A549 (cell line): Measurements from ENCODE around the gene PRRX2. TPM values are rescaled to one million over a fixed set of nuclear protein-coding genes. Genes with fewer than 3 reads are reported as not detected.
A peak's percentile ranks its signal among the peaks of the same experiment; 100 is the strongest.

Source experiments
- CBX2 ChIP-seq: fragments of 200-600 bp; sonication (generic); IDR thresholded peaks from 2 replicates; pipeline ENCODE4 v1.6.1; 2016; ENCODE audit warnings: low read depth, mild to moderate bottlenecking, borderline replicate concordance
- CBX8 ChIP-seq: fragments of 200-600 bp; sonication (generic); IDR thresholded peaks from 2 replicates; pipeline ENCODE4 v1.6.1; 2016
- CEBPB ChIP-seq, 2 experiments: fragments of >200 bp in 1 of 2; sonication (Bioruptor Twin) in 1 of 2; formaldehyde crosslinking in 1 of 2; IDR thresholded peaks; 2 replicates each; pipeline ENCODE4 v1.6.1; 2012 to 2016
- CHD2 ChIP-seq: fragments of 150-350 bp; IDR thresholded peaks from 2 replicates; pipeline ENCODE4 v1.6.1; 2014; ENCODE audit warnings: low read length; ENCODE audit not compliant: partially characterized antibody
- CHD4 ChIP-seq: fragments of 200-600 bp; sonication (generic); IDR thresholded peaks from 2 replicates; pipeline ENCODE4 v1.6.1; 2016; ENCODE audit warnings: antibody characterized with exemption, mild to moderate bottlenecking, borderline replicate concordance
- EHMT2 ChIP-seq: fragments of 200-600 bp; sonication (generic); IDR thresholded peaks from 2 replicates; pipeline ENCODE4 v1.6.1; 2016; ENCODE audit warnings: antibody characterized with exemption, low read depth, mild to moderate bottlenecking, moderate library complexity
- EP300 ChIP-seq, 2 experiments: fragments of >200 bp; sonication (Bioruptor Twin); formaldehyde crosslinking; IDR thresholded peaks; 2 replicates in 1 of 2; 3 replicates in 1 of 2; pipeline ENCODE4 v1.6.1; 2016 to 2017
- ESRRA ChIP-seq: fragments of 150-350 bp; IDR thresholded peaks from 2 replicates; pipeline ENCODE4 v1.6.1; 2014; ENCODE audit warnings: mild to moderate bottlenecking, low read length, borderline replicate concordance
- FOSL2 ChIP-seq, 2 experiments: fragments of 450-650 bp in 1 of 2; fragments of >200 bp in 1 of 2; sonication (Bioruptor Twin) in 1 of 2; formaldehyde crosslinking; IDR thresholded peaks; 2 replicates each; pipeline versions ENCODE4 v1.5.0 to v1.6.1; 2016 to 2020; ENCODE audit warnings: mild to moderate bottlenecking in 1 of 2, moderate library complexity in 1 of 2
- HOXB5 ChIP-seq: fragments of 250-450 bp; sonication (Bioruptor Pico); IDR thresholded peaks from 2 replicates; pipeline ENCODE4 v1.5.0; 2020; ENCODE audit warnings: mild to moderate bottlenecking, moderate library complexity
- JUNB ChIP-seq: fragments of >200 bp; sonication (Bioruptor Twin); formaldehyde crosslinking; IDR thresholded peaks from 2 replicates; pipeline ENCODE4 v1.6.1; 2016
- KDM1A ChIP-seq: fragments of 200-600 bp; sonication (generic); IDR thresholded peaks from 2 replicates; pipeline ENCODE4 v1.6.1; 2016; ENCODE audit warnings: low read depth, mild to moderate bottlenecking
- KDM5A ChIP-seq: fragments of 200-600 bp; sonication (generic); IDR thresholded peaks from 2 replicates; pipeline ENCODE4 v1.6.1; 2016; ENCODE audit warnings: antibody characterized with exemption, mild to moderate bottlenecking
- MAFK ChIP-seq: fragments of 450-650 bp; IDR thresholded peaks from 2 replicates; pipeline ENCODE4 v1.6.1; 2014; ENCODE audit not compliant: partially characterized antibody
- NFE2L2 ChIP-seq: fragments of 150-350 bp; conservative IDR thresholded peaks from 2 replicates; pipeline ENCODE4 v1.6.1; 2014; ENCODE audit warnings: low read length
- POLR2A ChIP-seq: IDR thresholded peaks from 2 replicates; pipeline ENCODE4 v1.6.1; 2012; ENCODE audit warnings: mild to moderate bottlenecking, low read length
- POLR2AphosphoS2 ChIP-seq: conservative IDR thresholded peaks from 2 replicates; pipeline ENCODE4 v1.6.1; 2012; ENCODE audit warnings: low read length, improper control_type of control experiment, inconsistent platforms
- REST ChIP-seq: fragments of 200-600 bp; sonication (generic); IDR thresholded peaks from 2 replicates; pipeline ENCODE4 v1.6.1; 2016; ENCODE audit warnings: antibody characterized with exemption, mild to moderate bottlenecking, moderate library complexity
- RNF2 ChIP-seq: fragments of 200-600 bp; sonication (generic); IDR thresholded peaks from 2 replicates; pipeline ENCODE4 v1.6.1; 2016; ENCODE audit warnings: low read depth, mild to moderate bottlenecking, antibody characterized with exemption, moderate library complexity, borderline replicate concordance
- ZC3H11A ChIP-seq: fragments of 450-650 bp; IDR thresholded peaks from 2 replicates; pipeline ENCODE4 v1.6.1; 2014; ENCODE audit warnings: antibody characterized with exemption, mild to moderate bottlenecking
- ZNF302 ChIP-seq: fragments of 250-450 bp; sonication (Bioruptor Pico); IDR thresholded peaks from 2 replicates; pipeline ENCODE4 v1.9.0; 2021; ENCODE audit warnings: inconsistent platforms, mild to moderate bottlenecking, moderate library complexity
- polyA plus RNA-seq, 4 experiments: library from polyadenylated mRNA; depleted of rRNA in 3 of 4; stranded (reverse); fragments of >200 nt; fragmentation: RNase III in 1 of 4; extraction: RNeasy Plus Mini Kit Qiagen cat#74134 plus additional on column Dnase treatment in 1 of 4; gene quantifications; 2 replicates in 3 of 4; 3 replicates in 1 of 4; pipeline ENCODE4 v1.2.3, GENCODE V29; 2011 to 2017
- TF ChIP-seq, protein P1 (sequence below): IDR thresholded peaks from 2 replicates; pipeline ENCODE4 v1.6.1; 2012; ENCODE audit warnings: low read depth, borderline replicate concordance
- TF ChIP-seq, protein P2 (sequence below): IDR thresholded peaks from 2 replicates; pipeline ENCODE4 v1.6.1; 2012
- TF ChIP-seq, protein P3 (sequence below): fragments of 250-450 bp; sonication (Bioruptor Pico); IDR thresholded peaks from 2 replicates; pipeline ENCODE4 v1.5.0; 2020; ENCODE audit warnings: low read depth, mild to moderate bottlenecking, moderate library complexity

The PRRX2 gene
- polyA plus RNA-seq, 2 of the 4 experiments (the other 2 are of a cell fraction) = 0.90 to 2.7 TPM

GRCh38 chr9:129617167-129617566 lies 48.3 kb upstream of the PRRX2 start (continued):
- TF ChIP-seq KDM5A (no peak), ZC3H11A (no peak), EHMT2 (no peak), JUNB (no peak), REST (no peak), ESRRA (no peak), MAFK (no peak), CBX2 (no peak), CBX8 (no peak), CHD4 (no peak), KDM1A (no peak), POLR2AphosphoS2 (no peak), NFE2L2 (no peak), FOSL2 (IDR thresholded peaks at IDR 0.05) (no peak), FOSL2 (CRISPR knock-in tag; IDR thresholded peaks at IDR 0.05) (peak; percentile 32; the same call in 1 of the 2 replicates), HOXB5 (no peak), ZNF302 (CRISPR knock-in tag) (no peak), CEBPB (IDR thresholded peaks at IDR 0.05) (no peak), CHD2 (no peak), EP300 (IDR thresholded peaks at IDR 0.05) (no peak), RNF2 (no peak), POLR2A (no peak)
- TF ChIP-seq, protein P1, sequence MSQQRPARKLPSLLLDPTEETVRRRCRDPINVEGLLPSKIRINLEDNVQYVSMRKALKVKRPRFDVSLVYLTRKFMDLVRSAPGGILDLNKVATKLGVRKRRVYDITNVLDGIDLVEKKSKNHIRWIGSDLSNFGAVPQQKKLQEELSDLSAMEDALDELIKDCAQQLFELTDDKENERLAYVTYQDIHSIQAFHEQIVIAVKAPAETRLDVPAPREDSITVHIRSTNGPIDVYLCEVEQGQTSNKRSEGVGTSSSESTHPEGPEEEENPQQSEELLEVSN = no peak
- TF ChIP-seq, protein P2, sequence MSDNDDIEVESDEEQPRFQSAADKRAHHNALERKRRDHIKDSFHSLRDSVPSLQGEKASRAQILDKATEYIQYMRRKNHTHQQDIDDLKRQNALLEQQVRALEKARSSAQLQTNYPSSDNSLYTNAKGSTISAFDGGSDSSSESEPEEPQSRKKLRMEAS = peak; percentile 68; the same call in 1 of the 2 replicates
- TF ChIP-seq, protein P3, sequence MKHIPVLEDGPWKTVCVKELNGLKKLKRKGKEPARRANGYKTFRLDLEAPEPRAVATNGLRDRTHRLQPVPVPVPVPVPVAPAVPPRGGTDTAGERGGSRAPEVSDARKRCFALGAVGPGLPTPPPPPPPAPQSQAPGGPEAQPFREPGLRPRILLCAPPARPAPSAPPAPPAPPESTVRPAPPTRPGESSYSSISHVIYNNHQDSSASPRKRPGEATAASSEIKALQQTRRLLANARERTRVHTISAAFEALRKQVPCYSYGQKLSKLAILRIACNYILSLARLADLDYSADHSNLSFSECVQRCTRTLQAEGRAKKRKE (CRISPR knock-in tag) = no peak
- TF ChIP-seq, all 56 proteins: peak for 6
